GM12865 (cell line): ENCODE measurements around the gene NAALADL1.

Source experiments
- DNase-seq: peaks from one replicate; pipeline ENCODE4 v3.0.0; 2010; ENCODE audit warnings: low read depth
- H3K4me3 ChIP-seq: 2 replicates; pipeline ENCODE4 v1.5.1; 2011; ENCODE audit warnings: mild to moderate bottlenecking, low read depth, low read length, control low read depth
- TF ChIP-seq, protein P1 (sequence below): IDR thresholded peaks from 2 replicates; pipeline ENCODE4 v1.5.1; 2011; ENCODE audit warnings: low read length, control low read depth, low read depth, inconsistent platforms; ENCODE audit not compliant: insufficient read depth; ENCODE audit errors: missing control alignments

Gene NAALADL1

DNA sequence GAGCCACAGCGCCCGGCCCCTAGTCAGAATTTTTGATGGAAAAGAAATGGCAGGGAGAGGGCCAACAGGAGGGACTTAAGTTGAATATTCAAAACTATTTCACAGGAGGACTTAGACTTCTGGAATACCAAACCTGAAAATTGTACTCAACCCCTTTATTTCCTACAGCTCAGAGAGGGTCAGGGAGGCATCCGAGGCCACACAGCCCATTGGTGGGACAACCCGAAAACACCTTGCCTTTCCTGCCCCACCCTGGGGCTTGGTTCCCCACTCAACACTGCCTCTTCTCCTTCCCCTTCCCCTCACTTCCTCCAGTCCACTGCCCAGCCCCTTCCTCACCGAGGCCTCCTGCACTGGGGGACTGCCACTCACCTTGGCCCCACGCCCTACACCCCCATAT is 1.4 kb downstream of the NAALADL1 start:
- no peak overlapping the region for H3K4me3 ChIP-seq
- TF ChIP-seq, protein P1, sequence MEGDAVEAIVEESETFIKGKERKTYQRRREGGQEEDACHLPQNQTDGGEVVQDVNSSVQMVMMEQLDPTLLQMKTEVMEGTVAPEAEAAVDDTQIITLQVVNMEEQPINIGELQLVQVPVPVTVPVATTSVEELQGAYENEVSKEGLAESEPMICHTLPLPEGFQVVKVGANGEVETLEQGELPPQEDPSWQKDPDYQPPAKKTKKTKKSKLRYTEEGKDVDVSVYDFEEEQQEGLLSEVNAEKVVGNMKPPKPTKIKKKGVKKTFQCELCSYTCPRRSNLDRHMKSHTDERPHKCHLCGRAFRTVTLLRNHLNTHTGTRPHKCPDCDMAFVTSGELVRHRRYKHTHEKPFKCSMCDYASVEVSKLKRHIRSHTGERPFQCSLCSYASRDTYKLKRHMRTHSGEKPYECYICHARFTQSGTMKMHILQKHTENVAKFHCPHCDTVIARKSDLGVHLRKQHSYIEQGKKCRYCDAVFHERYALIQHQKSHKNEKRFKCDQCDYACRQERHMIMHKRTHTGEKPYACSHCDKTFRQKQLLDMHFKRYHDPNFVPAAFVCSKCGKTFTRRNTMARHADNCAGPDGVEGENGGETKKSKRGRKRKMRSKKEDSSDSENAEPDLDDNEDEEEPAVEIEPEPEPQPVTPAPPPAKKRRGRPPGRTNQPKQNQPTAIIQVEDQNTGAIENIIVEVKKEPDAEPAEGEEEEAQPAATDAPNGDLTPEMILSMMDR: no peak
- DNase-seq: no peak

GRCh38 chr11:65055538-65055937 is 2.8 kb downstream of the NAALADL1 start:
- DNase-seq: peak; percentile 61
- H3K4me3 ChIP-seq: no peak overlapping the region
- TF ChIP-seq, protein P1: no peak

- peak; percentile 33 for DNase-seq
- TF ChIP-seq, protein P1: no peak
- no peak overlapping the region for H3K4me3 ChIP-seq
These were observed 4.4 kb downstream of the NAALADL1 start for GRCh38 chr11:65053827-65054508.

DNA sequence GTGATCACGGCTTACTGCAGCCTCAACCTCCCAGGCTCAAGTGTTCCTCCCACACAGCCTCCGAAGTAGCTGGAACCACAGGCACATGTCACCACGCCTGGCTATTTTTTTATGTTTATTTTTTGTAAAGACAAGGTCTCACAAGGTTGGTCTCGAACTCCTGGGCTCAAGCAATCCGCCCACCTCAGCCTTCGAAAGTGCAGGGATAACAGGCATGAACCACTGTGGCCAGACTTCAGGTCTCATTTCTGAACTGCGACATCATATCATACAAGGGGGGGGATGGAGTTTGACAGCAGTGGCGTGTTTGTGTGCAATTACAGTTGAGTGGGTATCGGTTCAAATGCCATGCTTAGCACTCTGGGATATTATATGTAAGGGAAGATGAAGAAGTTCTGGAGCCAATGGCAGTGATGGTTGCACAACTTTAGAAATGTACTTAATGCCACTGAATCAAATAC is 6.9 kb downstream of the NAALADL1 start:
- TF ChIP-seq, protein P1: no peak
- DNase-seq: peak; percentile 59
- no peak overlapping the region for H3K4me3 ChIP-seq

DNA sequence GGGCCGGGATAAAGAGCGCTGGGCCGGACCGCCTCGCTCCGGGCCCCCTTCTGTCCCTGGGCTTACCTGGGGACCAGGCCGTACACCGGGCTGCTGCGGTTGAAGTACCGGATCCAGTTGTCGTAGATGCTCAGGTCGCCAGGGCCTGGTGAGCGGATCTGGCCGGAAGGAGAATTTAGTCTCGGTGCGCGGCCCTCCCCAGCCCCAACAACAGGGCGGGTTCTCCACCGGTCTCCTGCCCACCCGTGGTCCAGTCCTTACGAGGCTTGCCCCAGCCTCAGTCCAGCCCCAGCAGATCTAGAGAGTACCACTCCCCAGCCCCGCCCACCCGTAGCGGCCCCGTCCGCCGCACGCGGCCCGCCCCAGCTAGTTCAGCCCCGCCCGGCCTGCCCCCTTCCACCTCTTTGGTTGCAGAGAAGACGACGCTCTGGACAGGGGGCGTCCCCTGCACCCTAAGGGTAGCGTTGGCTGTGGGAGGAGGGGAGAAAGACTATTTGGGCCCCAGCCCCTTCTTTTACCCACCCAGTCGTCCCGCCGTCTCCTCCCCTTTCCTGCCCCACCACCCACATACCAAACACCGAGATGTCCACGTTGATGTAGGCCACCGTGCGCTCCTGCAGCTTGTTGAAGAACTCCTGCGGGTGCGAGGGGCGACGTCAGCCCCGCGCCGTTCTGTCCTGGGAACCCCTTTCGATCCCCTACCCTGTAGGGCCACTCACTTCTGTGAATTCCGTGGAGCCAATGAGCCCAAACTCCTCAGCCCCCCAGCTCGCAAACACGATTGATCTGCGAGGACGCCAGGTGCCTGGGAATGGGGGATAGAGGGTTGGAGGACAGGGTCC is 10.6 kb downstream of the NAALADL1 start:
- TF ChIP-seq, protein P1: no peak
- no peak for DNase-seq
- no peak overlapping the region for H3K4me3 ChIP-seq

DNA sequence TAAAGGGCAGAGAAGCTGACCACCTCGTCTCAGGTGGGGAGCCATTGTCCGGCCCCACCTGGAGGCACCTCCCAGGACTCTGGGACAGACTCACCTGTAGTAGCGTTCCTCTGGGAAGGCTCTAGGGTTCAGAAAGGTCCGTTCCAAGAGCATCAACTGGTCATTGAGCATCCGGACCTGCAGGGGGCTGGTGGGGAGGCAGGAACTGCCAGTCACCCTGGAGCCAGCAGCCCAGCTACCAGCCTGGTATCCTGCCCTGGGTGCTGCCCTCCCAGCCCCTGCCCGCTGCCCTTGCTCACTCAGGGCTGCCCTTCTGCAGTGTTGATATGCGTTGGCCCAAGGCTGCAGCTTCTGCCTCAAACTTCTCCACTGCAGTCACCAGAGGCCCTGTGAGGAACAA is 12.6 kb downstream of the NAALADL1 start:
- H3K4me3 ChIP-seq: no peak overlapping the region
- TF ChIP-seq, protein P1: no peak
- no peak for DNase-seq
